HG03108 (cell line): ENCODE measurements around the gene YY1AP1.
"Not testable (repeated sequence)": the region's sequence is repeated elsewhere in the genome, so short reads cannot be mapped to it uniquely, and the experiment has no call there.

Source experiments
- ATAC-seq: cut with Tn5 transposase; IDR thresholded peaks from one replicate; pipeline ENCODE4 v1.9.1; 2021; ENCODE audit warnings: moderate library complexity; ENCODE audit not compliant: unreplicated experiment

The YY1AP1 gene

DNA sequence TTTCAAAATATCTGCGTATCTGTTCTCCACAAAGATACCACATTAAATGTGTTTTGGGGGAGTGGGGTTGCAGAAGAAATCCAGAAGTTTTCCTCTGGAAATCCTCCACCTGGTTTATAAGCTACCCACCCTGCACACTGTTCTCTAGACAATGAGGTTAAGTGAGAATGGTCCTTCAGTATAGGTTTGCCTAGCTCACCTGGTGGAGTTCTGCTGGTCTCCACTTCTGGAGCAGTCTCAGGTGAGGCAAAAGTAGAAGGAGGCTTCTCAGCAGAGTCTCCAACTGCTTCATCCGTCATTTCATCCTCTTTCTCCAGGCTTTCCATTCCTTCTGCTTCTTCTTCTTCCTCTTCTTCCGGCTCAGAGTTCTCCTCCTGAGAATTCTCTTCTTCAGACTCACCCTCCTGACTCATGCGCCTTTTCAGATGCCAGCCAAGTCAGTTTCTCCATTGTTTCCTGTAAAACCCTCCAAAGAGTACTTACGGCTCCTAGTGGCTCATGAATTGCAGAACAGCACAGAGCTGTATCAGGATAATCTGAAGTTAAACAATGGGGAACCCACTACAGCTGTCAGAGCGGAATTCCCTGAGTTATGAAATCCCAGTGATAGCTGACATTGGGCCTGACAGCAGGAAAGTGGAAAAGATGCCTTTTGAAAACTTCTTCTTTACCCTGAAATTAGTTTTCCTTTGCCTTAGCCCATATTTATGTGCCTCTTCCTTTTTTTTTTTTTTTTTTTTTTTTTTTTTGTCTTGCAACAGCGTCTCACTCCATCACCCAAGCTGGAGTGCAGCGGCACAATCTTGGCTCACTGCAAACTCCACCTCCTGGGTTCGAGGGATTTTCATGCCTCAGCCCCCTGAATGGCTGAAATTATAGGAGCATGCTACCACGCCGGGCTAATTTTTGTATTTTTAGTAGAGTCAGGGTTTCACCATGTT, 40.1 kb downstream of the YY1AP1 start:
- no peak for ATAC-seq

DNA sequence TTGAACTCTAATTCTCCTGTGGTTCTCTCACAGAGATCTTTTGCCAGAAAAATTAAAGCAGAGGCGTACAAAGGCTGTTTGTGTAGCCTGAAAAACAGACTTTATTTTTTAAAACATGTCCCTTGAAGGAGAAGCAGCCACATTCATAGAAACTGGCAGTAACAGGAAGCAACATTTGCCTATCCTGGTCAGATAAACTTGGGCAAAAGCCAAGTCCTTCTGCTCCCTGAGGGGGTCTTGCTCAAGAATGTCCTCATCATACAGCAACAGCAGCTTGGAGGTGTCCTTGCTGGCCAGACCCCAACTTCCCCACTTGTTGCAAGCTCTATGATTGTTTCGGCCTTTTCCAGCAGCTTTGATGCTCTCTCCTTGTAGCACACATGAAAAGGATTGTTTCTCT, 42.3 kb downstream of the YY1AP1 start:
- ATAC-seq, result no peak

DNA sequence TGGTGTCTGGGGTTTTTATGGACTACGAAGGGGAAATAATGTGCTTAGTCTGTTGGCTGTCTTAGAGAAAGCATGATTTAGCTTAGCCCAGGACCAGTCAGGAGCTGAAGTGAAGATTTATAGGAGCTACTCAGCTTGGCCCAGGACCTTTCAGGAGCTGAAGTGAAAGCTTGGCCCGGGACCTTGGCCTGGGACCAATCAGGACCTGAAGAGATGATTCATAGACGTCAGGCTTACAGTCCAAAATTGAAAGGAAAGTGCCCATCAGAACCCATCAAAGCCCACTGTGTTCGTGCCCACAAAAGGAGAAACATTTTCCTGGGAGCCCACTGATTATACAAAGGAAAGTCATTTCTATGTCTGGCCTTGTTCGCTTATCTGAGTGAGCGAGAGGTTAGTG, 42.9 kb downstream of the YY1AP1 start:
- no peak for ATAC-seq

DNA sequence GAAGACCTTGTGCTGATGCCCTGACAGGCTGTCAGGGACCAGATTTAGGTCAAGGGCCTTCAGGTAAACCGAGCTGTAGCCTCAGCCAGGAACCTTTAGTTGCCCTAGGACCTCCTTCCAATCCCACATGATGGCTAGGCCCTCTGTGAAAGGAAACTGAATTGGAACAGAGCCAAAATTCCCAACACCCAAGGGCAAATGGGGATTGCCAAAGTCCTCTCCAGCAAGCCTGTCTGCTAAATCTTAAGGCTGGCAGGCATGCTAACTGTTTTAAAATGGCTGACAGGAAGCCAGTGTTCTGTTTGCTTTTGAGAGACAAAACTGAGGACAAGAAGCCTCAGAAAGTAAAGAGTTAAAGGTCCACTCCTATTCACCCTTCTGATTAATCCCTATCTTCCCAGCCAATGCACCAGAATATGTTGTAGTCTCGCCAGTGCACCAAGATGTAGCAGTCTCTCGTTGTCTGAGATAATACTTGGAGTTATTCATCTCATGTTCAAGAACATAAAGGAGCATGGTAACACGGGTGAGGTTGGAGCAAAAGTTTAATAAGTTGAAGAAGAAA, 43.5 kb downstream of the YY1AP1 start:
- ATAC-seq, result no peak

DNA sequence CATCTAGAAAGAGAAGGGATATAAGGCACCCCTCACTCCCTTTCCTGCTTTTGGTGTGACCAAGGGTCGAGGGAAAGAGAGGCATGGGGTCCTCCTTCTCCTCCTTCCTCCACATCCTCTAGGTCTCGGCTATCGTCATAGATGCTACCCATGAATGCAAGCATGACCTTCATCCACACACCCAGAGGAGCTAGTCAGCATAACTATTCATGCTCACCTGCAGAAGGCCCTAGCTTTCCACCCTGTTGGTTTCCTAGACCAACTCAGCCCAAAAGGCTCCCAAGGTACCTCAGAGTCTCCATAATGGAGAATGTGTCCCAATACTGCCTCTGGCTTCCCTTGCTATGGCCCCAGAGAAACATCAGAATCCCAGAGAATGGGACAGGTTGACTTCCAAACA, 45.3 kb downstream of the YY1AP1 start:
- no peak for ATAC-seq

DNA sequence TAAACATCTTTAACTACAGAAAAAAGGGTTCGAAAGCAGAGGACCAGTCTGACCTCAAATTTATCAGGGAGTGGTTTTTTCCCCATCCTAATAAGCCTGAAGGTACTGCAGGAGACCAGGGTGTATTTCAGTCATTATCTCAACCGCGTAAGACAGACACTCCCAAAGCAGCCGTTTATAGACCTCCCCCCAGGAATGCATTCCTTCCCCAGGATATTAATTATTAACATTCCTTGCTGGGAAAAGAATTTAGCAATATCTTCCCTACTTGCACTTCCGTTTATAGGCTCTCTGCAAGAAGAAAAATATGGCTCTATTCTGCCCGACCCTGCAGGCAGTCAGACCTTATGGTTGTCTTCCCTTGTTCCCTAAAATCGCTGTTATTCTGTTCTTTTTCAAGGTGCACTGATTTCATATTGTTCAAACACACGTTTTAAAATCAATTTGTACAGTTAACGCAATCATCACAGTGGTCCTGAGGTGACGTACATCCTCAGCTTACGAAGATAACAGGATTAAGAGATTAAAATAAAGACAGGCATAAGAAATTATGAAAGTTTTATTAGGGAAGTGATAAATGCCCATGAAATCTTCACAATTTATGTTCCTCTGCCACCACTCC, 45.9 kb downstream of the YY1AP1 start:
- not testable (repeated sequence) for ATAC-seq

DNA sequence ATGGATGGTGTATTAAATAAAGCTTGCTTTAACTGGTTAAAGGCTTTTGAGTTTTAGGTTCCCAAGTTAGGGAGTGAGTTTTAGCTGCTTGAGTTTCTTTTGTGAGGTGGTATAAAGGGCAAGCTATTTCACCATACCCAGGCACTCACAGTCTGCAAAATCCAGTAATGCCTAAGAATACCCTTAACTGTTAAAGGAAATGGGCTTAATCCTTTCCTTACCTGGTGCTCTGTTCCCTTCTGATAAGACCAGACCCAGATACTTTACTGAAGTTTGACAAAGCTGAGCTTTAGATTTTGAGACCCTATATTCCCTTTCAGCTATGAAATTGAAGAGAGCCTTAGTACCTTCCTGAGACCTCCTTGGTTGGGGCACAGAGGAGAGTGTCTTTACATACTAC, 48.2 kb downstream of the YY1AP1 start:
- no peak for ATAC-seq

DNA sequence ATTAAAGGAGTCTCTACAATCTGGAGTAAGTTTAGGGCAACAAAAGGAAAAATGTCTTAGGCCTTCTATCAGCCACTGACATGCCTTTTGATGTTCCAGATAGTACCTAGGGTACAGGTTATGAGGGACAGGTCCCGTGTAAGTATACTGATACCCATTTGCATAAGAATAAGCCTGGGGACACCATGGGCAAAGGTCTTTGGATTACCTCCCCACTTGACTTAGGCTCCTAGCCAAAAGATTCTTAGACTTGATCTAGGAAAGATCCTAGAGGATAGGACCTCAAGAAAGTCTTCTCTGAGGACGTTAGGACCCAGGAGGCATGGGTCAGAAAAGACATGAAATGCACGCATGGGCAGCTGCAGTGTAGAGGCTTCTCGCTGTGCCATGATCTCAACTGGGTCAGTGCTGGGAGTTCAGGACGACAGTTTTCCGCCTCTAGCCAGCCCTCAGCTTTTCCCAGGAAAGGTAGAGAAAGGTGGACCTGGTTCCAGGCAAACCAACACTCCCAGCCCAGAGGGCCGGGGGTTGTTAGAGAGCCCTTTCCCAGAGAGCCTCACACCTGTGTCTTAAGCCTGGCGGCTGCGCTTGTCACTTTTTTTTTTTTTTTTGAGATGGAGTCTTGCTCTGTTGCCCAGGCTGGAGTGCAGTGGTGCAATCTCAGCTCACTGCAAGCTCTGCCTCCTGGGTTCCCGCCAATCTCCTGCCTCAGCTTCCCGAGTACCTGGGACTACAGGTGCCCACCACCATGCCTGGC, 52.0 kb downstream of the YY1AP1 start:
- no peak for ATAC-seq

DNA sequence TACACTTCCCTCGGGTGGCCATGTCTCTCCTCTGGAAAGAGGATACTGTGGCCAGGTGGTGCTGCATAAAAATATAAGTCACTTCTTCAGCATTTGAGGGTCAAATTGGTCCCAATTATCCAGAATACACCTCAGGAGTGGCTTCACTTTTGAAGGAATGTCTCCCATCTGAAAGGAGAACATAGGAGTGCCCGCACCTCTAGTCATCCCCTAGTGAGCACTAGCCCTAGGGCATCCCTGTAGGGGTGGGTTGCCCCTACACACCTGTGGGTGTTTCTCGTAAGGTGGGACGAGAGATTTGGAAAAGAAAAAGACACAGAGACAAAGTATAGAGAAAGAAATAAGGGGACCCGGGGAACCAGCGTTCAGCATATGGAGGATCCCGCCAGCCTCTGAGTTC, 62.1 kb downstream of the YY1AP1 start:
- not testable (repeated sequence) for ATAC-seq

DNA sequence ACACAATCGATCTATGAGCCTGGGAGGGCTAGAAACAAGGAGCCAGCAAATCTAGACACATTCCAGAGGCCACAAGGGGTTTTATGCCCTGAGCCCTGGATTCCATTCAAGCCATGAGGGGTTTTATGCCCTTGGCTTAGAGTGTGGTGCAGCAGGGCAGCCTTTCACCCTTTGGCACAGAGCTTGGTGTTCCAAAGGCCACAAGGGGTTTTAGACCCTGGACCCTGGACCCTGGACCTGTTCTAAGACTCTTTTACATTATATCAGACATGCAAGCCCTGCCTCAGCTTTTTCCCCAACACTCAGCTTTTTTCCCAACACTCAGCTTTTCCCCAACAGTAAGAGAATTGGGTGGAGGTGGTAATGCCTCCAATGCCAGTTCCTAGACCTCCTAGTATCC, 65.2 kb downstream of the YY1AP1 start:
- ATAC-seq, result no peak

DNA sequence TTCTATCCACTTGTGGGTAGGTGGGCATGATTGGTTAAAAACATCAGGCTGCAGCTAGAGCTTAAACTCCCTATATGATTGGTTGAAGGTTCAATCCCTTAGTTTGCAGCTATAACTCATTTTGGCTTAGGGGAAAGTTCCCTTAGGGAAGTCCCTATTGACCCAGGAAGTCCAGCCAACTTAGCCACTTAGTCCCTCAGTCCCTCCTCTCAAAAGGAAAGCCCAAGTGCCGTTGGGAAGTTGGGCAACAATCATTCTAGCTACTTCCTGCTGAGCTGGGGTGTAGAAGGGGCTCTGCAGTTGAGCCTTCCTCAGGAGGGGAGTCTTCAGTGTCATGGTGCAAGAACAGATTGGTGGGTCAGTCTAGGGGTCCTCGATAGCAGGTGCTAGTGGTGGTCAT, 66.4 kb downstream of the YY1AP1 start:
- no peak for ATAC-seq

DNA sequence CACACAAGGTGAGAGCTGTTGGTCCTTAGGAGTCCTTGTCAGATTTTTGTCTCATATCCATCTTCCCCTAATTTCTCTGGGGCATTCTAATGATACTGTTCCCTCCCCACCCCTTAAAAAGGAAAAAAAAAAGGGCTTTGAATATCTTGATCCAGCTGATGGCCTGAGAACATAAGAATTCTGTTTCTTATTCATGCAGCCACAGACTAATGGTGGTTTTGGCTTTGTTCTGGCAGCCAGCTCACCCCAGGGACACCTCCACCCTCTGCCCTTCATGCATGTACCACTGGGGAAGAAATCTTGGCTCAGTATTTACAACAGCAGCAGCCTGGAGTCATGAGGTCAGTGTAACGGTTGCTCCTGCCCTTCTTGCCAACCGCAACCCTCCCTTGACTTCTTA, 75.3 kb downstream of the YY1AP1 start:
- not testable (repeated sequence) for ATAC-seq

DNA sequence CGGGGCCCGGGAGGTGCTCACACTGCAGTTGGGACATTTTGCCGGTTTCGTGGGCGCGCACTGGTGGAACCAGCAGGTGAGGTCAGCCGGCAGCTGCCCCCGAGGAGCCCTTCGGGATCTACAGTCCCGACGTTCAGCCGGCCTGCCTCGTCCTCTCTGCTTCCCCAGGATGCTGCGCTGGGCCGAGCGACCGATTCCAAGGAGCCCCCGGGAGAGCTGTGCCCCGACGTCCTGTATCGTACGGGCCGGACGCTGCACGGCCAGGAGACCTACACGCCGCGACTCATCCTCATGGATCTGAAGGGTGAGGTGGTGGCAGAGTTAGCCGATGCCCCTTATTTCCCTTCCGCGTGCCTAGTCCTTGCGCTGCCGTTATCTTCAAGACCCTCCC, 78.3 kb downstream of the YY1AP1 start:
- not testable (repeated sequence) for ATAC-seq

DNA sequence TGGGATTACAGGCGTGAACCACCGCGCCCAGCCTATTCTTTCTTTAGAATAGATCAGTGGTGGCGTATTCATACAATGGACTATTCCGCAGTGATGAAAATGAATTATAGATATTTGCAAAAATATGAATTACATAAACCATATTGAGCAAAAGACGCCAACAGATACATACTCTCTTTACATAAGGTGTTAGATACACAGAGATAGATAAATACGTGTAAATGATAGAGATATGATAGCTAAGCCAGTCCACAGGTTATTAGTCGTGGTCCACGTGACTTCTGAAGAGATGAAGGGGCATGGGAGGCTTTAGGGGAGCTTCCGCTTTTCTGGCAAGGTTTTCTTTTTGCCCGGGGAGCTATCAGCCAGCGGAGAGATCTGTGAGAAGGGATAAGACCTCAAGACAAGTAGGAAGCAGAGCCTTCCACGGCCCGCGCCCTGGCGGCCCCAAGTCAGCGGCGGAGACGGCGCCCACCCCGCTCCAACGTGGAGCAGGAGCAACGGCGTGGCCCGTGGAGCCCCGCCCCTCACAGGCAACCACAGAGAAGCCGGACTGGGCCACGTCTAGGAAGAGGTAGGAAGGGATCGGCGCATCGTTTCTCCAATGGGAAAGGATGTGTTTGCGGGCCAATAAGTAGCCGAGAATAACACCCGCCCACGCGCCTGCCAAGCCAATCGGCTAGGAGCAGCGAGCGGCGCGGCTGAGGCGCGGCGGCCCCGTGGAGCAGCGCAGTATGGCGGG, 78.9 kb downstream of the YY1AP1 start, which contains the start of gene MSTO1:
Gene MSTO1 (plus strand): TSS at position 704 of the 742 bp plus-strand sequence. CDS start 31 bp downstream, at position 735.
- peak; percentile 92 for ATAC-seq
